NB4 (cell line): Measurements from ENCODE around the gene CAMTA1.

Experiments used
- CTCF ChIP-seq: IDR thresholded peaks from one replicate; pipeline ENCODE4 v1.5.1; 2012; ENCODE audit warnings: low read depth, low read length
- MAX ChIP-seq: IDR thresholded peaks from 2 replicates; pipeline ENCODE4 v1.6.1; 2011; ENCODE audit warnings: low read depth, low read length
- MYC ChIP-seq: IDR thresholded peaks from 2 replicates; pipeline ENCODE4 v1.6.1; 2011; ENCODE audit warnings: low read depth, low read length
- POLR2A ChIP-seq: IDR thresholded peaks from 2 replicates; pipeline ENCODE4 v1.6.1; 2011; ENCODE audit warnings: mild to moderate bottlenecking; ENCODE audit not compliant: insufficient read length; ENCODE audit errors: extremely low read depth

GRCh38 chr1:7087888-7088287, 302.6 kb downstream of the CAMTA1 start:
- TF ChIP-seq CTCF (no peak), POLR2A (no peak), MAX (no peak), MYC (no peak)
